Left renal pelvis (tissue), 4 donors: ENCODE data around the gene ITGAL. TPM values are rescaled to one million over a fixed set of nuclear protein-coding genes. Genes with fewer than 3 reads are reported as not detected.
"Not testable (repeated sequence)": the region's sequence is repeated elsewhere in the genome, so short reads cannot be mapped to it uniquely, and the experiment has no call there.

ENCODE experiments used
- DNase-seq, 4 donors: peaks; one replicate each; pipeline ENCODE4 v3.0.0-alpha.2; 2013; ENCODE audit warnings: low read depth in 4 of 4, low spot score in 3 of 4
- polyA plus RNA-seq, 4 donors: library from polyadenylated mRNA; unstranded; fragments of 120-200 nt; gene quantifications; one replicate each; pipeline ENCODE4 v1.2.1, GENCODE V29; 2013; ENCODE audit not compliant: insufficient read length in 4 of 4

Gene ITGAL
- polyA plus RNA-seq, 4 donors, result 1.4 to 2.5 (median 2.1) TPM

- no peak for DNase-seq
These were observed 52.3 kb downstream of the ITGAL start for GRCh38 chr16:30524575-30525568.

GRCh38 chr16:30525844-30526136, 53.2 kb downstream of the ITGAL start:
- no peak for DNase-seq

GRCh38 chr16:30526137-30526822, 53.7 kb downstream of the ITGAL start, which contains the start of gene ZNF768:
ZNF768 (minus strand) TSS chr16:30526566; CDS start chr16:30526413, 153 bp downstream.
- DNase-seq, result no peak

GRCh38 chr16:30526823-30527634, 54.5 kb downstream of the ITGAL start:
- DNase-seq, result peak; percentile 94 to 98 (median 97)

- DNase-seq, result no peak
These were observed 55.2 kb downstream of the ITGAL start for GRCh38 chr16:30527635-30528178.

GRCh38 chr16:30528799-30529457, 56.4 kb downstream of the ITGAL start:
- no peak for DNase-seq

- no peak for DNase-seq
These were observed 57.9 kb downstream of the ITGAL start for GRCh38 chr16:30530163-30531037.

- no peak for DNase-seq
These were observed 60.0 kb downstream of the ITGAL start for GRCh38 chr16:30532285-30533145.

- no peak for DNase-seq
These were observed 60.6 kb downstream of the ITGAL start for GRCh38 chr16:30533146-30533522.

GRCh38 chr16:30533748-30534367, 61.3 kb downstream of the ITGAL start:
- no peak for DNase-seq

GRCh38 chr16:30534368-30535105, 62.0 kb downstream of the ITGAL start, which contains the start of gene ZNF747:
ZNF747 (minus strand) TSS chr16:30534858; CDS start chr16:30534679, 179 bp downstream.
- DNase-seq, result peak in 2 of 4 donors; percentile 86 to 90

- no peak for DNase-seq
These were observed 62.7 kb downstream of the ITGAL start for GRCh38 chr16:30535106-30535776.

GRCh38 chr16:30535777-30536190, 63.2 kb downstream of the ITGAL start:
- DNase-seq, result no peak

GRCh38 chr16:30536391-30537024, 64.0 kb downstream of the ITGAL start:
- not testable (repeated sequence) for DNase-seq

GRCh38 chr16:30539000-30539964, 66.7 kb downstream of the ITGAL start:
- DNase-seq, result no peak
